NCI-H748 treated with DMSO at 0.1 percent for 48 hours (cell line): Measurements from ENCODE around the gene CMTM3.
A peak's percentile ranks its signal among the peaks of the same experiment; 100 is the strongest.
"Not testable (repeated sequence)": the region's sequence is repeated elsewhere in the genome, so short reads cannot be mapped to it uniquely, and the experiment has no call there.

Experiments used
- DNase-seq: peaks from one replicate; lab custom pipeline; 2025; lab: John Stamatoyannopoulos, UW

The CMTM3 gene

GRCh38 chr16:66635406-66635805 is 30.9 kb downstream of the CMTM3 start:
- no peak for DNase-seq

GRCh38 chr16:66636199-66636598 is 31.7 kb downstream of the CMTM3 start:
- DNase-seq: no peak

GRCh38 chr16:66637806-66638205 is 33.3 kb downstream of the CMTM3 start:
- no peak for DNase-seq

GRCh38 chr16:66639091-66639885 is 34.8 kb downstream of the CMTM3 start:
- no peak for DNase-seq

- no peak for DNase-seq
These were observed 36.3 kb downstream of the CMTM3 start for GRCh38 chr16:66640724-66641314.

GRCh38 chr16:66641387-66641786 is 36.9 kb downstream of the CMTM3 start:
- no peak for DNase-seq

- DNase-seq: no peak
These were observed 43.4 kb downstream of the CMTM3 start for GRCh38 chr16:66647866-66648265.

GRCh38 chr16:66649167-66649566 is 44.7 kb downstream of the CMTM3 start:
- no peak for DNase-seq

- DNase-seq: no peak
These were observed 45.2 kb downstream of the CMTM3 start for GRCh38 chr16:66649636-66650205.

- DNase-seq: peak; percentile 77
These were observed 46.4 kb downstream of the CMTM3 start for GRCh38 chr16:66650707-66651473.

- DNase-seq: peak; percentile 21
These were observed 46.9 kb downstream of the CMTM3 start for GRCh38 chr16:66651474-66651765.

- no peak for DNase-seq
These were observed 47.5 kb downstream of the CMTM3 start for GRCh38 chr16:66651965-66652364.

- no peak for DNase-seq
These were observed 48.3 kb downstream of the CMTM3 start for GRCh38 chr16:66652661-66653360.

GRCh38 chr16:66653581-66654350 is 49.3 kb downstream of the CMTM3 start:
- no peak for DNase-seq

GRCh38 chr16:66656547-66656946 is 52.0 kb downstream of the CMTM3 start:
- DNase-seq: no peak

- no peak for DNase-seq
These were observed 53.8 kb downstream of the CMTM3 start for GRCh38 chr16:66658143-66658859.

GRCh38 chr16:66658860-66659190 is 54.3 kb downstream of the CMTM3 start:
- DNase-seq: no peak

GRCh38 chr16:66660422-66661209 is 56.1 kb downstream of the CMTM3 start:
- DNase-seq: no peak

GRCh38 chr16:66661210-66661560 is 56.7 kb downstream of the CMTM3 start:
- DNase-seq: no peak

- DNase-seq: not testable (repeated sequence)
These were observed 57.3 kb downstream of the CMTM3 start for GRCh38 chr16:66661671-66662346.
